ENCODE measurements around the gene MIPEP.
"Not testable (repeated sequence)": the region's sequence is repeated elsewhere in the genome, so short reads cannot be mapped to it uniquely, and the experiment has no call there.

Gene MIPEP

DNA sequence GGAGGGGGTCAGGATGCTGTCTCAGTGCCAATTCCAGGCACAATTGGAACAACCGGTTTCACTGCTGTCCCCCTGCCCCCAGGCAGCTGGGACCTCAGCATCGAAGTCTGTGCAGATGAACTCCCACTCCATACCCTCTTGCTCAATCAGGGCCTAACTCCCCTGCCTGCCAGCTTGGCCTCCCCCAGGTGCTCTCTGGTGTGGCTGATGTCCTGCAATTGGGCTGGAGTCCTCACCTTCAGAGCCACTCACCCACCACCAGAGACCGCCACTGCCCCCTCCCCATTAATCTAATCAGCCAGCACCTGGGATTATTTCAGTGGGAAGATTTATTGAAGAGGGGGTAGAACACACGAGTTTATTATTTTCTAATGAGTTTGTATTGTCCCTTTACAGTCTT is 118.8 kb downstream of the MIPEP start:
- DNase-seq = no peak

DNA sequence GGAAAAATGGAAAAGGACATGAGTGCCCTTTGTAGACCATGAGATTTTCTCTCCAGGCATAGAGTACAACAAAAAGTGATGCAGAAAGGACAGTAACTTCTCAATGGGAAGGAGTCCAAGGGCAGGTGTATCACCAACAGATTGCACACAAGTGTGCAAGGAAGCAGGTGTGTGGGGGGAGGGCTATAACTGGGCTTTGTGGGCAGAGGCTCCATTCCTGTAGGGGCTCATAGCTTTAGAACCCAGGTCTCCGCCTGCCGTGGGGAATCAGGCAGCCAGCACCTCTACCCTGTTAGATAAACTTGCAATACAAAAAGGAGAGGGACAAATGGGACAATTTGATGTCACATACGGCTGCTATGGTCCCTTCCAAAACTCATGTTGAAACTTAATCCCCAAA is 119.8 kb downstream of the MIPEP start:
- DNase-seq = no peak

DNA sequence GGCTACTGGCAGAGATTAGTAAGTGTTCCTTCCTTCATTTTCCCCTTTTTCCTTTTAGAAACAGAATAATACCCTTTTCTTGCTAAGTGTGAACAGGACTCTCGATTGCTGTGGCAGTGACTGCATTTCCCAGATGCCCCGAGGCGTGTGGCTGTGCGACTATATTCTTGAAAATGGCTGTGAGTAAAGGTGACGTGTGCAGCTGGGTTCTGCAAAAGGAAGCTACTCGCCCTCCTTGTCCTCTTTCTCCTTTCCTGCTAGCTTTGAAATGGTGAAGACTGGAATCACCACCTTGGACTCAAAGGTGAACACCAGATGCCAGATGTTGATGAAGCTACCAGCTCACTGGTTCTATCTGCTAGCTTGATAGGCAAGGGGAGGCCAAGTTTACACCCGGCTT is 121.4 kb downstream of the MIPEP start:
- no peak for DNase-seq

GRCh38 chr13:23766939-23767338 is 122.3 kb downstream of the MIPEP start:
- DNase-seq = no peak

- DNase-seq = no peak
Observed at GRCh38 chr13:23766283-23766682, 122.9 kb downstream of the MIPEP start.

DNA sequence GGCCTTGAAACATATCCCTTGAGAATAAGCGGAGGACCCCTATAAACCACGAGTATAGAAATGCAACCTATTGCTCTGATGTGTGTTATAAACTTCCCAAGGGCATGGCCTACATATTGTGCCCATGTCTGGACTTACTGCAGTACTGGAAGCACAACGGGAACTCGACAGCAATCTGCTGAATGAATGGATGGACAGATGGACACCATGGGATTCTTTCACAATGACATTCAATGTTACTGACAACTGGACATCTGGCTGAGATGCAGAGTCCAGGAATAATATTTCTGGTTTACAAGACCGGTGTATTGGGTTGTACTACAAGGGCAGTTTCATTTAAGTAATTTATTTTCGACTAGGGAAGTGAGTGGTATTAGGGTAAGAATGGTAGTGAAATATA is 123.7 kb downstream of the MIPEP start:
- no peak for DNase-seq

DNA sequence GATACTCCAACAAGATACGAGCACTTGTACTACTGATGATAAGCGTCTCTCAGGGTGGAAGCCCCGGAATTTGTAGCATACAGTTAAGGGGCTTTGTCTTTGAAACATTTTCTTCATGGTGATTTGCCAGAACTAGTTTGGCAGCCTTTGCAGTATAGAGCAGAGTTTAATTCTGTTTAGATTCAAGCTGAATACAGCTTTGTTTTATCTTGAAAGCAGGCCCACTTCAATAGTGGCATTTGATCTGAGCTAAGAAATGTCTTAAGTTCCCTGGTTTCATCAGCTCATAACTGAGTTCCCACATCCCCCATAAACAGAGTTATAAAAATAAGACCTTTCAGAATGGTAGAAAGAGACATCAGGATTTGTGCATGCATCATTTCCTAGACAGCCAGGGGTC is 125.9 kb downstream of the MIPEP start:
- DNase-seq = no peak

- not testable (repeated sequence) for DNase-seq
Observed at GRCh38 chr13:23761760-23762159, 127.4 kb downstream of the MIPEP start.

DNA sequence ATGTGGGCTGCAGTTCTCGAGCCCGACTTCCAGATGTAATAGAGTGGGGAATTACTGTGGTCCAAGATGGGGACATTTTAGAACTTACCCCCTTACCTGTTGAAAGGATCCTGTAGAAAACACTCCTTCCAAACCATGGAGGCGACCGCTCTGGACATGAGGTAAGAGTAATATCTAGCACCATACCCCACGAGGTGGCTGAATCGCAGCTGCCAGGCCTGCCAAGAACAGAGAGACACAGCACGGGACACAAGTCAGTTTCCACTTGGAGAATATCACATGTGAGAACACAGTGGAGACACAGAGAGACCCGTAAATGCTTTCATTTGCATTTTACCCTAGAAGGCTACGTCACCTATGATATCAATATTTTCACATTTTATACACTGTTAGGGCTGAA is 129.2 kb downstream of the MIPEP start:
- DNase-seq = no peak

DNA sequence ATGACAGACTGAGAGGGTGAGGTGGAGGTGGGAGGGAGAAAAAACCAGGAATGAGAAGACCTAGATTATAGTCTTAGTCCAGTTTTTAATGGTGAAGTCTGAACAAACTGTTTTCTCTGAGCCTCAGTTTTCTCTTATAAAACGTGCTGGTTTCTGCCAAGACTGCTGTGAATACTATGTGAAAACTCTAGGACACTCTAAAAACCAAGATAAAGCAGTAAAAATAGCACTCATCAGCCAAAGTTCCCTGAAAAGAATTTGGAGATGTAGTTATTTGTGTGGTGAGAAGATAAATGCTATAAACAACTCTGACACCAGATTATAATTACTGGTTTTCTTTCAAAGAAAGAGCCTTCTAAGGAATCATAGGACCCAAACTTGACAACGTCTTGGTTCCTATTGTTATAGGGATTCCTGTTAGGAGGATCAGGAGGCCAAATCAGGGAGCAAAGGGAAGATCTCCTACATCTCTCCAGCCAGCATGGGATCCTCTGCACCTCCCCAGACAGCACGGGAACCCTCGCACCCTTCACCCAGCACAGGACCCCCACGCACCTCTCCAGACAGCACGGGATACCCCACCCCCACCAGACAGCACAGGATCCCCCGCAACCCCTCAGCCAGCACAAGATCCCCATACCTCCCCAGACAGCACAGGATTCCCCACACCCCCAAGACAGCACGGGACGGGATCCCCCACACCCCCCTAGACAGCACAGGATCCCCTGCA is 130.2 kb downstream of the MIPEP start:
- DNase-seq = no peak

GRCh38 chr13:23754997-23755396 is 134.2 kb downstream of the MIPEP start:
- DNase-seq = no peak

GRCh38 chr13:23754506-23754905 is 134.7 kb downstream of the MIPEP start:
- DNase-seq = no peak

DNA sequence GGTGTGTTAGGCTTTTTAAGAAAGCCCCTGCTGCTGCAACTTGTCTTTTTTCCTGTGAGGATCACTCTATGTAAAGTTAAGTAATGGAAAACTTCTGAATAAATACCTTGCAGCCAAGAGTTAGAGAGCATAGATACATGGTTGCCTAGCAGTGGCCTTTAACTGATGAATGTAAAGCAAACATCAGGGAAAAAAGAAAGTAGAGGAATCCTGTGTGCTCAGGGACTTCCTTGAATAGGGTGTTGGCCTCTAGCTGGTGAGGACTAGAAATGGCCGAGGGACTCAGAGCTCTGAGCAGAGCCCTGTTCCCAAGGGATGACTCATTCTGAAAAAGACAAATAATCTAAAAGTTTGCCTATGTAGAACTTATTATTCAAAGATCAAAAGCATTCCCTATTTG is 135.7 kb downstream of the MIPEP start:
- no peak for DNase-seq

GRCh38 chr13:23752111-23753001 is 136.8 kb downstream of the MIPEP start:
- DNase-seq = no peak

DNA sequence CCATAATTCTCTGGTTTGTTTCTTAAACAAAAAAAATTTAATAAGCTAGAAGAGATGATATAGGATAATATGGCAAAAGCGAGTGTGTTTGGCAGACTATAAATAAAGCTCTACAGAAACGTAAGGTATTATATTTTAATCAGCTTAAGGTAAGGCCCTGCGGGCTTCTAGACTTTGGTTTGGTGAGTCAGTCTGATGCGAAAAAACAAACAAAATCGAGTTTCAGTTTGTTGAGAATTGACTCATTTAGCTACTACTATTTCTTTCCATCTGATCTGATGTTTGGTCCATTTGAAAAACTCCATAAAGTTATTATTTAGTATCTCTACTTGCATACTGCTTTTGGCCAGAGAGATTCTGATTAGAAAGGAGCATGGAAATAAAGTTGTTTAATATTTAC is 138.0 kb downstream of the MIPEP start:
- no peak for DNase-seq

- DNase-seq = no peak
Observed at GRCh38 chr13:23750383-23751121, 138.6 kb downstream of the MIPEP start.

GRCh38 chr13:23749288-23749873 is 139.8 kb downstream of the MIPEP start:
- no peak for DNase-seq

GRCh38 chr13:23748109-23748990 is 140.8 kb downstream of the MIPEP start:
- DNase-seq = no peak

DNA sequence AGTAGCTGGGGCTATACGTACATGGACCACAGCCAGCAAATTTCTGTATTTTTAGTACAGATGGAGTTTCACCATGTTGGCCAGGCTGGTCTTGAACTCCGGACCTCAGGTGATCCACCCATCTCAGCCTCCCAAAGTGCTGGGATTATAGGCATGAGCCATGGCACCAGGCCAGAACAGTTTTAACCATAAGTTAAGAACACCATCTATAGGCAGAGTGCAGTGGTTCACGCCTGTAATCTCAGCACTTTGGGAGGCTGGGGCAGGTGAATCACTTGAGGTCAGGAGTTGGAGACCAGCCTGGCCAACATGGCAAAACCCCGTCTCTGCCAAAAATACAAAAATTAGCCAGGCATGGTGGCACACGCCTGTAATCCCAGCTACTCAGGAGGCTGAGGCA is 143.1 kb downstream of the MIPEP start:
- not testable (repeated sequence) for DNase-seq

- no peak for DNase-seq
Observed at GRCh38 chr13:23744315-23744714, 144.9 kb downstream of the MIPEP start.

DNA sequence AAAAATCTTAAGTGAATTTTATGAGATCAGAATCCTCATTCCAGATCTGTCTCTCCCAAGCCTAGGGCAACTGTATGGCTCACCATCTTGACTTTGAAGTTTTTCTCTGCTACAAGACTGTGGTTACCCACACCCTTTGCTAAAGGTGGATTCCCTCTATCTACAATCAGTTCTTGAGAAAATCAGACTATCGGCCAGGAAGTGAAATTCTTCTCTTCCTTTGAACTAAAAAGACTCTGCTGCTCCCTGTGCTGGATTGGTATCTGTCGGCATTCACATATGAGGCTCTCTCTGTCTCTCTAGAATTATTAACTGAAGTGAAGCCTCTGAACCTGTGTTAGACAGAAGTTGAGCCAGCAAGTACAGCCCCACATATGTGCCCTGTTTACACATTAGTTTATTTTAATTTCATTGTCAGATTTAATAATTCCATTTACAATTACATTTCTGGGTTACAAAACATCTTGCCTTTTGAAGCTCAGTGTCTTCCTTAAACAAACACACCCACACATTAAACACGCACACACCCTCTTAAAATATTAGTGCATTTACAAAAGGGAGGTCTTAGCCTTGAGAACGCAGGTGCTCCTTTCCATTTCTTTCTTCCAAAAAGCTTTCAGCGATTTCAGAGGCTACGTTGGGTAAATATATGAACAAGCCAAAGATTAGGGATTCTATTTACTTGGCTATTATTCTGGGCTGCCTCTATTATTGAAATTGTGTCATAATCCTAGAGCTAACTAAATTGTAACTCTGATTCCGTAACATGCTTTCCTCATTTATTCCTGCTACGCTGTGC is 145.7 kb downstream of the MIPEP start:
- no peak for DNase-seq

Data from retina (tissue), 1 donor.